ENCODE data around the gene CDKN1C. TPM values are rescaled to one million over a fixed set of nuclear protein-coding genes. Genes with fewer than 3 reads are reported as not detected.

Gene CDKN1C
- total RNA-seq, 1 donor from 2014 or later: 42.1 TPM

GRCh38 chr11:2931771-2932738 is 46.5 kb upstream of the CDKN1C start:
- H3K4me3 ChIP-seq: no peak overlapping the region
- H3K36me3 ChIP-seq: no peaks in the 10 kb centered on the region
- no peak overlapping the region for H3K27ac ChIP-seq
- peaks cover 18% of the 10 kb centered on the region for H3K4me1 ChIP-seq
- TF ChIP-seq CTCF (IDR thresholded peaks at IDR 0.05): no peak
- no peaks in the 10 kb centered on the region for H3K9me3 ChIP-seq
- ATAC-seq: no peak
- intact Hi-C loops (cut with DNase I): no loop called here
- peak; percentile 65 for DNase-seq
- H3K27me3 ChIP-seq: peaks cover 13% of the 10 kb centered on the region

- Histone ChIP-seq H3K27me3 (peaks cover 14% of the 10 kb centered on the region), H3K4me3 (no peak overlapping the region), H3K36me3 (no peaks in the 10 kb centered on the region), H3K9me3 (no peaks in the 10 kb centered on the region), H3K27ac (no peak overlapping the region), H3K4me1 (peaks cover 18% of the 10 kb centered on the region)
- intact Hi-C loops (cut with DNase I): no loop called here
- no peak for TF ChIP-seq CTCF (IDR thresholded peaks at IDR 0.05)
- DNase-seq (no peak), ATAC-seq (no peak)
Measured at GRCh38 chr11:2931420-2931746, 45.8 kb upstream of the CDKN1C start.

GRCh38 chr11:2930704-2931419 is 45.3 kb upstream of the CDKN1C start:
- no peaks in the 10 kb centered on the region for H3K9me3 ChIP-seq
- ATAC-seq (peak; percentile 79), DNase-seq (peak; percentile 94)
- no peaks in the 10 kb centered on the region for H3K36me3 ChIP-seq
- peaks cover 18% of the 10 kb centered on the region for H3K4me1 ChIP-seq
- intact Hi-C loops (cut with DNase I): no loop called here
- peaks cover 14% of the 10 kb centered on the region for H3K27me3 ChIP-seq
- peak overlapping the region; percentile 62 for H3K27ac ChIP-seq
- H3K4me3 ChIP-seq: peak overlapping the region; percentile 64
- TF ChIP-seq CTCF (IDR thresholded peaks at IDR 0.05): peak; percentile 65

- no peak for TF ChIP-seq CTCF (IDR thresholded peaks at IDR 0.05)
- Histone ChIP-seq H3K4me3 (peak overlapping the region; percentile 64), H3K27me3 (peaks cover 14% of the 10 kb centered on the region), H3K27ac (peak overlapping the region; percentile 62), H3K9me3 (no peaks in the 10 kb centered on the region), H3K4me1 (peaks cover 18% of the 10 kb centered on the region), H3K36me3 (no peaks in the 10 kb centered on the region)
- ATAC-seq (peak; percentile 4), DNase-seq (peak; percentile 82)
- intact Hi-C loops (cut with DNase I): no loop called here
Measured at GRCh38 chr11:2929950-2930703, 44.6 kb upstream of the CDKN1C start.

GRCh38 chr11:2929531-2929949 is 44.0 kb upstream of the CDKN1C start:
- peaks cover 14% of the 10 kb centered on the region for H3K27me3 ChIP-seq
- peaks cover 18% of the 10 kb centered on the region for H3K4me1 ChIP-seq
- no peaks in the 10 kb centered on the region for H3K36me3 ChIP-seq
- no peak for TF ChIP-seq CTCF (IDR thresholded peaks at IDR 0.05)
- peak overlapping the region; percentile 62 for H3K27ac ChIP-seq
- peak; percentile 60 for ATAC-seq
- DNase-seq: peak; percentile 88
- H3K9me3 ChIP-seq: no peaks in the 10 kb centered on the region
- H3K4me3 ChIP-seq: peak overlapping the region; percentile 64
- intact Hi-C loops (cut with DNase I): no loop called here

All from upper lobe of right lung (tissue), 1 donor.